Brain microvascular endothelial cell (primary cell): ENCODE data around the gene CUX1.

Experiments used
- DNase-seq: peaks from one replicate; pipeline ENCODE4 v3.0.0-alpha.2; 2020
- H3K27ac ChIP-seq: fragments of 250-450 bp; sonication (Bioruptor Pico); 2 replicates; pipeline ENCODE4 v1.5.1; 2020; ENCODE audit warnings: mild to moderate bottlenecking, moderate library complexity
- H3K27me3 ChIP-seq: fragments of 250-450 bp; sonication (Bioruptor Pico); replicated peaks from 2 replicates; pipeline ENCODE4 v1.5.1; 2020; ENCODE audit warnings: mild to moderate bottlenecking
- H3K36me3 ChIP-seq: fragments of 250-450 bp; sonication (Bioruptor Pico); replicated peaks from 2 replicates; pipeline ENCODE4 v1.5.1; 2020; ENCODE audit warnings: mild to moderate bottlenecking
- H3K4me3 ChIP-seq: 2 replicates; pipeline ENCODE4 v1.5.1; 2011; ENCODE audit warnings: low read depth, mild to moderate bottlenecking, control low read depth, low read length, moderate library complexity
- in situ Hi-C: cut with HindIII; loops from 2 replicates; pipeline ENCODE4 v1.10.0; 2017; ENCODE audit warnings: low sequenced_read_pairs, low pct_ligation_motif_present
- TF ChIP-seq, protein P1 (sequence below): IDR thresholded peaks from 2 replicates; pipeline ENCODE4 v1.5.1; 2011; ENCODE audit warnings: low read depth, mild to moderate bottlenecking, moderate library complexity, low read length, control low read depth, inconsistent platforms; ENCODE audit errors: missing control alignments

The CUX1 gene

DNA sequence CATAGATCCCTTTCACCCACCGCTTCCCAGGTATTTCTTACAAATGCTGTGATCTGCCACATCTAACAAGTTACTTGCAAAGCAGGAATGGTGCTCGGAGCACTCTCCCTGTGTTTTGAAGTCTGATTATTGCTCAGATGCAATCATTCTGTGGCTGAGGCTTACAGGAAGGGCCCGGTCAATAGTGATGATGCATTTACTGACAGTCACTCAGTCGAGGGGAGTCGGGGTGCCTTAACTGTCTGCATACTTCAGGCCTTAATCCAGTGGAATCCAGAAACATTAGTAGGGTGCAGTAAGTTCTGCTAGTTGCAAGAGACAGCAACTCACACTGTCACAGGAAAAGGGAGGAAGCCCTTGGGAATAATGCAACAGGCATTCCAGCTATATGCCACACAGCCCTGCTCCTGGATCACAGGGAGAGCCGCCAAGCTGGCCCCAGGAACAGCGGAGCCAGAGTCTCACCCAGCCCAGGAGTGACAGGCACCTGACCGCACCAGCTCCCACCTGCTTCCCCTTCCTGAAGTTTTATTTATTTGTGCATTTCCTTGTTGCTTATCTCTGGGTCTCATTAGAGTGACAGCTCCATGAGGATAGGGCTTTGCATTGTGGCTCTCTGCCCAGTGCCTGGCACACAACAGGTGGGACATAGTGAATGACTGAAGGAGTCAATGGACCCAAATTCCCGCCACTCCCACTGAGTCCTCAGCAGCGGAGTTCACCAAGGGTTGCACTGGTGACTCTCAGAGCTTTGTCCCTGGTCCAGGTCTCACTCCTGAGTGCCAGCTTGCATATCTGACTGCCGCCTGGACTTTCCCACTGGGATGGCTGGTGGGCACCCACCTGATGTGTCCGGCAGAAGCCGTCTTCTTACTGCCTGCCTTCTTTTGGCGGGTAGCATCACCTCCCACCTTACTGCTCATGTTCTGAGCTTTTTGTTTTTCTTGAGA, 256.8 kb downstream of the CUX1 start:
- in situ Hi-C loops: no loop called here

DNA sequence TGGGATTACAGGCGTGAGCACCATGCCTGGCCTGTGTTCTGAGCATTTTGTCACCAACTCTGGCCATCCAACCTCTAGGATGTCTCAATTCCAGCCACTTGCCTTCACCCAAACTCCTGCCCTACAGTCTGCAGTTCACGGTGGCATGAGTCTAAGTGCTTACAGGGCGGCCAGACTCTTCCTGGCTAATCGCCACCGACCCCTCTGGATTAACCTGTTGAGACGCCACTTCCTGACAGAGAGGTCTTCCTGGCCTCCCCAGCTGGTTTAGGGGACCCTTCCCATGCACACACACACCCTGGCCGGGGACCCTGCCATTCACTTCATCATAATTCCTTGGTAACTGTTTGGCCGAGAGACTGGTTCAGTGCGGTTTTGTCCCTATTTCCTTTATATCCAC, 257.7 kb downstream of the CUX1 start:
- H3K4me3 ChIP-seq: no peak overlapping the region
- TF ChIP-seq, protein P1, sequence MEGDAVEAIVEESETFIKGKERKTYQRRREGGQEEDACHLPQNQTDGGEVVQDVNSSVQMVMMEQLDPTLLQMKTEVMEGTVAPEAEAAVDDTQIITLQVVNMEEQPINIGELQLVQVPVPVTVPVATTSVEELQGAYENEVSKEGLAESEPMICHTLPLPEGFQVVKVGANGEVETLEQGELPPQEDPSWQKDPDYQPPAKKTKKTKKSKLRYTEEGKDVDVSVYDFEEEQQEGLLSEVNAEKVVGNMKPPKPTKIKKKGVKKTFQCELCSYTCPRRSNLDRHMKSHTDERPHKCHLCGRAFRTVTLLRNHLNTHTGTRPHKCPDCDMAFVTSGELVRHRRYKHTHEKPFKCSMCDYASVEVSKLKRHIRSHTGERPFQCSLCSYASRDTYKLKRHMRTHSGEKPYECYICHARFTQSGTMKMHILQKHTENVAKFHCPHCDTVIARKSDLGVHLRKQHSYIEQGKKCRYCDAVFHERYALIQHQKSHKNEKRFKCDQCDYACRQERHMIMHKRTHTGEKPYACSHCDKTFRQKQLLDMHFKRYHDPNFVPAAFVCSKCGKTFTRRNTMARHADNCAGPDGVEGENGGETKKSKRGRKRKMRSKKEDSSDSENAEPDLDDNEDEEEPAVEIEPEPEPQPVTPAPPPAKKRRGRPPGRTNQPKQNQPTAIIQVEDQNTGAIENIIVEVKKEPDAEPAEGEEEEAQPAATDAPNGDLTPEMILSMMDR: no peak
- no peak overlapping the region for H3K27ac ChIP-seq
- H3K27me3 ChIP-seq: no peaks in the 10 kb centered on the region
- in situ Hi-C loops: no loop called here
- no peak for DNase-seq
- H3K36me3 ChIP-seq: peaks cover 8% of the 10 kb centered on the region

More for the DNA sequence above, 256.8 kb downstream of the CUX1 start:
- H3K27ac ChIP-seq: no peak overlapping the region
- TF ChIP-seq, protein P1: no peak
- H3K27me3 ChIP-seq: no peaks in the 10 kb centered on the region
- H3K36me3 ChIP-seq: peaks cover 8% of the 10 kb centered on the region
- no peak overlapping the region for H3K4me3 ChIP-seq
- no peak for DNase-seq

DNA sequence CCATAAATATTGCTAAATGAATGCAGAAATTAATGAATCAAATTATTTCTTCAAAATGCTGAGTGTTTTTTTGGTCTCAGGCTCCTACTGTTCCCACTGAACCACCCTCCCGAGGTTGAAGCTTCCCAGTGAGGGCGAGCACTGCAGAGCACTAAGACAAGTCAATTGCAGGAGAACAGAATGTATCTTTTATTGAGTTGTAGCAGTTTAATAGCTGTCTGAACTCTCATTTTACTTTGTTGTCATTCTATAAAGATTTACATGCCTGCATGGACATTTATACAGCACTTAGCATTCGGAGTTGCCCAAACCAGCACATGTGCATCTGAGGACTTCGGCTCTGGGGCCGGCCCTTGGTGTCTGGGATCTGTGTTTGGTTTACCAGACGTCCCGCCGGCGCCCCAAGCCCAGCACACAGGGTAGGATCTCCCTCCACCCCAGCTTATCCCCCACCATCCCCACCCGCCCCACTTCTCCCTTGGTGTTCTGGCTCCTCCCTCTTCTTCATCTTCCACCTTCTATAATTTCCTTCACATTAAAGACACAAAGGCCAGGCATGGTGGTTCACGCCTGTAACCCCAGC, 258.2 kb downstream of the CUX1 start:
- TF ChIP-seq, protein P1: no peak
- in situ Hi-C loops: no loop called here
- Histone ChIP-seq H3K4me3 (no peak overlapping the region), H3K27ac (no peak overlapping the region), H3K27me3 (no peaks in the 10 kb centered on the region), H3K36me3 (peaks cover 8% of the 10 kb centered on the region)
- no peak for DNase-seq

DNA sequence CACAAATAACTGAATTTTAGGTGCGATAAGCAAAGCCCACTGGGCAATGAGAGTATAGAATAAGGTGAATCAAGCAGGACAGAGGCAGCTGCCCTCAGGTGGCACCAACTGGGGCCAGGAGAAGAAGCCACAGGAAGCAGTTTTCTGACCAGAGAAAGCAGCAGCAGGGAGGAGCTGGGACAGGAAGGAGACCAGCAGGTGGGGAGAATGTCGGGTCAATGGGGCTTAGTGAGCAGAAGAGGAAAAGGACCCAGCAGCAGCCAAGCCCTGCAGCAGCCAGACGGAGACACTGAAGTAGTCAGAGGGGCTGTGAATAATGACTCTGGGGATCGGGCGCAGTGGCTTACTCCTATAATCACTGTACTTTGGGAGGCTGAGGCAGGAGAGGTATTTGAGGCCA, 259.7 kb downstream of the CUX1 start:
- in situ Hi-C loops: no loop called here
- TF ChIP-seq, protein P1: no peak
- no peak overlapping the region for H3K27ac ChIP-seq
- peaks cover 6% of the 10 kb centered on the region for H3K36me3 ChIP-seq
- no peak overlapping the region for H3K4me3 ChIP-seq
- no peaks in the 10 kb centered on the region for H3K27me3 ChIP-seq
- DNase-seq: no peak

DNA sequence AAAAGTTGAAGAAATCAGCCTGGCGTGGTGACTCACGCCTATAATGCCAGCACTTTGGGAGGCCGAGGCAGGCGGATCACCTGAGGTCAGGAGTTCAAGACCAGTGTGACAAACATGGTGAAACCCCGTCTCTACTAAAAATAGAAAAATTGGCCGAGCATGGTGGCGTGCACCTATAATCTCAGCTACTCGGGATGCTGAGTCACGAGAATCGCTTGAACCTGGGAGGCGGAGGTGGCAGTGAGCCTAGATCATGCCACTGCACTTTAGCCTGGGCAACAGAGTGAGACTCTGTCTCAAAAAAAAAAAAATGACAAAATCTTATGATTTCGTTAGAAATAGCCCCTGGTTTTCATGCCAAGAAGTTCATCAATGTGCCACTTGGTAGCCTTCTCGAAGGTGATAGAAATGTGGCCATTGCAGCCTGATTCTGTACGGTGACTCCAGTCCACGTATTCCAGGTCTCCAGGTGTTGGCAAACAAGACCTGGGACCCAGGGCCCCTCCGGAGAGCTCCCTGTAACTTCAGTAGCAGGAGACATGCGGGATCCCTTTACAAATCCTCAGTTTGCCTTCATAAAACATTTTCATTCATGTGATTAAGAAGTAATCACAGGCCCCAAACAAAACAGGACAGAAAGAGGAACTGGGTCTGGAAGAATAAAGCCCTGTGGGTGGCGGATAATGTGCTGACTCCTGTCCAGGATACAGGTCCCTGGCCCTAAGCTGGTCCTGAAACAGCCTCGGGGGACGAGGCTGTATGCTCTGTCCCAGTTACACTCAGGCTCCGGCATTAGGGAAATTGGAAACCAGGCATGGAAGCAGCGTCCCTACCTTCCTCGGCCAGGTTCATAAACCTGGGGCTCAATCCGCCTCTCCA, 262.0 kb downstream of the CUX1 start:
- H3K27me3 ChIP-seq: no peaks in the 10 kb centered on the region
- H3K4me3 ChIP-seq: no peak overlapping the region
- H3K36me3 ChIP-seq: peaks cover 7% of the 10 kb centered on the region
- TF ChIP-seq, protein P1: no peak
- in situ Hi-C loops: no loop called here
- no peak for DNase-seq
- no peak overlapping the region for H3K27ac ChIP-seq
